NAMALWA (cell line): Measurements from ENCODE around the gene METTL27.
A peak's percentile ranks its signal among the peaks of the same experiment; 100 is the strongest.
"Not testable (repeated sequence)": the region's sequence is repeated elsewhere in the genome, so short reads cannot be mapped to it uniquely, and the experiment has no call there.

ENCODE experiments used
- DNase-seq: peaks from one replicate; pipeline ENCODE4 v3.0.0-alpha.2; 2015; ENCODE audit warnings: low spot score

METTL27 gene, protein sequence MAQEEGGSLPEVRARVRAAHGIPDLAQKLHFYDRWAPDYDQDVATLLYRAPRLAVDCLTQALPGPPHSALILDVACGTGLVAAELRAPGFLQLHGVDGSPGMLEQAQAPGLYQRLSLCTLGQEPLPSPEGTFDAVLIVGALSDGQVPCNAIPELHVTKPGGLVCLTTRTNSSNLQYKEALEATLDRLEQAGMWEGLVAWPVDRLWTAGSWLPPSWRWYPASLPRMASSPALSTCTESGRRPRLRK

DNA sequence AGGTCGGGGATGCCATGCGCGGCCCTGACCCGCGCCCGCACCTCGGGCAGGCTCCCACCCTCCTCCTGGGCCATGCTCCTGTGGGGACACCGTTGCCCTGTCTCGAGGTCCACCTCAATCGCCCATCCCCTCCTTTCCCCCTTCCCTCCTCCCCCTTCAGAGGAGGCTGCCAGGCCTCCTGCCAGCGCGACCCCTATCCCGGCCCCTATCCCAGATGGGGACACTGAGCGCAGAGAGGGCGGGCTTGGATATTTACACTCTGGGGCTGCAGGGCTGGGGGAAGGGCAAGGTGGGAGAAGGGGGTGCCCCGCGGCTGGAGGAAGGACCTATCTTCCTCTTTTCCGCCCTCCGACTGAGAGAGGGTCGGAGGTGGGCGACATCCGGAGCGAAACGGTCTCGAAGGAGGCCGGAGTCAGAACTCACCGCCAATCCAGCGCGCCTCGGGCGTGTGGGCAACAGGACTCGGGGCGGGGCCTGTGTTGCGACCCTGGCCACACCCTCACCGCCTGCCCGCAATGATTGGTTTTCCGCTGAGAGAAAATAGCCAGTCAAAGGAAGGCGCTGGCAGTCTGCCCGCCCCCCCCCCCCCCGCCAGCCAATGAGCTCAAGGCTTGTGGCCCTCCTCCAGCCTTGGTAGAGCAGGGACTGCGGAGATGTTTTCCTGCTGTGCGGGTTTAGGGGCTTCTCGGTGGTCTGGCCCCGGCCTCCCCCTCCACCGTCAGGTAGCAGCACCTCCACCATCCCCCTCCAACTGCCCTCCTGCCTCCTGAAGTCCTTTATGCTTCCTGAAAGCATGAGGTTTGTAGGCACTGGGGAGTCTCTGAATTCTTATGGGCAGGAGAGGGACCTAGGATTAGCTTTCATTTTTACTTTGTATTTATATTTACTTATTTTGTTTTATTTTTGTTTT lies at the start of gene METTL27:
Gene METTL27 (minus strand): TSS at position 450 of the 910 bp plus-strand sequence. CDS start 376 bp downstream, at position 74.
- DNase-seq: peak; percentile 97

DNA sequence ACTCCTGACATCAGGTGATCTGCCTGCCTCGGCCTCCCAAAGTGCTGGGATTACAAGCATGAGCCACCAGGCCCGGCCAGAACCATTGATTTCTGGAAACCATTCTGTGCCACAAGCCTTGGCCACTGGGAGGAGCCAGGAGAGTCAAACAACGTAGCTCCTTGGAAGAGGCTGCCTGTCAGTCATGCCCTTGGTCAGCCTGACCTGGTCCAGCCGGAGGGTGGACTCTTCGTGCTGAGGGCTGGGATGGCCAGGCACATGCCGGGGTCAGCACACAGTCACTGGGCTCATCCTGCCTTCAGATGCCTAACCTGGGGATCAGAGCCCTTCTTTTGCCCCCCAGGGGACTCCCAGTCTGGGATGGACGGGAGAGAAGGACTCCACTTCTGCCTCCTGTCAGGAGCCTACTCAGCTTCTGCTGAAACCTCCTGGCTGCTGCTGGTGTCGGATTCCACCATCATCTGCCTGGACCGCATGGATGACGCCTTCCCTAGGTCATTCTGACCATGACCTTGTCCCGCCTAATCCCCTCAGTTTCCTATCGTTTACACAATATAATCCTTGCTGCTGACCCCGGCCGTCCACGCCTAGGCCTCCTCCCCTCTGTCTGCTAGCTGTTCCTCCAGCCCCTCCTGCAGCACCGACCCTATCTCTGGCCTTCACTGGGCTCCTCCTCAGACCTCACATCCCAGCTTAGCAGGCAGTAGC lies 49.0 kb upstream of the METTL27 start:
- no peak for DNase-seq

DNA sequence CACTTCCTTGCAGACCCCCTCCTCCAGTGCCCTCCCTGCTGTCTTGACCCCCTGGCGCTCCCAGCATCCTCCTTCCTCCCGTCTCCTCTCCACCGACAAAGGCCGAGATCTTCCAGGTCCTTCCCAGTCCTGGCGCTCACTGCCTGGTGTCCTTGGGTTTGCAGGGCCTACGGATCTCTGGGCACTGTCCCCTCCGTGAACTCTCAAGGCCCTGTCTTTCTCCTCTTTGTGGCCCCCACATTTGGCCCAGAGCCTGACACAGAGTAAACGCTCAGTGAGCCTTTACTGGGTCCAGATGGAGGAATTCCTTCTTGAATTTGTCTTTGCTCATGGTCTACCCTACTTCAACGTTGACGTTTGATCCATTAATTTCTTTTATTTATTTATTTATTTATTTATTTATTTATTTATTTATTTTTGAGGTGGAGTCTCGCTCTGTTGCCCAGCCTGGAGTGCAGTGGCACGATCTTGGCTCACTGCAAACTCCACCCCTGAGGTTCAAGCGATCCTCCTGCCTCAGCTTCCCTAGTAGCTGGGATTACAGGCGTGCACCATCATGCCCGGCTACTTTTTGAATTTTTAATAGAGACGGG lies 48.3 kb upstream of the METTL27 start:
- no peak for DNase-seq

DNA sequence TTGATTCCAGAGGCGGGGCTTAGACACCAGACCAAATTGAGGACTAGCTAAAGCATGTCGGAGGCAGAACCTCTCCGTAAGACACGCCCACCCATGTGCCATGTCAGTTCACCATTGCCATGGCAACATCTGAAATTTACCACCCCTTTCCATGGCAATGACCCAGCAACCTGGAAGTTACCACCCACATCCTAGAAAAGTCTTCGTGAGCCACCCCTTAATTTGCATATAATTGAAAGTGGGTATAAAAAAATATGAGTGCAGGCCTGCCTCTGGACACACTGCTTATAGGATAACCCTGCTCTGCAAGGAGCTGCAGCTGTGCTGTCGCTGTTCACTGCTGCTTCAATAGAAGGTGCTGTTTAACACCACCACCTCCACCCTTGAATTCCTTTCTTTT lies 46.6 kb upstream of the METTL27 start:
- peak; percentile 27 for DNase-seq

DNA sequence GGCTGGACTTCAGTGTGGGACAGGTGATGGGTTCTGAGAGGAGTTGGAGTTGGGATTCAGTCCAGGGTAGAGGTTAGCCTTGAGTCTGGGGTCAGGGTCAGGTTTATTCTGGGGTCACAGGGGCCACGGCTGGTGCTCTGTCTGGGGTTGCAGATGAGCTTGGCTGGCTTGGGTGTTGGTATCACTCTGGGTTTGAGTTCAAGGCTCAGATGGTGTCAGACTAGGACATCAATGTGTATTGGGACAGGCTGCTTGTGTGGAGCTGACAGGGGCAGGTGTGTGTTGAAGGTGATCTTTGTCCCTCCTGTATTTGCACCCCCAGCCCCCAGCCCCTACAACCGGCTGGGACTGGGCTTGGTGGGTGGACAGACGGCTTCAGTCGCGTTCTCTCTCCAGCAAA lies 45.4 kb upstream of the METTL27 start:
- DNase-seq: no peak

DNA sequence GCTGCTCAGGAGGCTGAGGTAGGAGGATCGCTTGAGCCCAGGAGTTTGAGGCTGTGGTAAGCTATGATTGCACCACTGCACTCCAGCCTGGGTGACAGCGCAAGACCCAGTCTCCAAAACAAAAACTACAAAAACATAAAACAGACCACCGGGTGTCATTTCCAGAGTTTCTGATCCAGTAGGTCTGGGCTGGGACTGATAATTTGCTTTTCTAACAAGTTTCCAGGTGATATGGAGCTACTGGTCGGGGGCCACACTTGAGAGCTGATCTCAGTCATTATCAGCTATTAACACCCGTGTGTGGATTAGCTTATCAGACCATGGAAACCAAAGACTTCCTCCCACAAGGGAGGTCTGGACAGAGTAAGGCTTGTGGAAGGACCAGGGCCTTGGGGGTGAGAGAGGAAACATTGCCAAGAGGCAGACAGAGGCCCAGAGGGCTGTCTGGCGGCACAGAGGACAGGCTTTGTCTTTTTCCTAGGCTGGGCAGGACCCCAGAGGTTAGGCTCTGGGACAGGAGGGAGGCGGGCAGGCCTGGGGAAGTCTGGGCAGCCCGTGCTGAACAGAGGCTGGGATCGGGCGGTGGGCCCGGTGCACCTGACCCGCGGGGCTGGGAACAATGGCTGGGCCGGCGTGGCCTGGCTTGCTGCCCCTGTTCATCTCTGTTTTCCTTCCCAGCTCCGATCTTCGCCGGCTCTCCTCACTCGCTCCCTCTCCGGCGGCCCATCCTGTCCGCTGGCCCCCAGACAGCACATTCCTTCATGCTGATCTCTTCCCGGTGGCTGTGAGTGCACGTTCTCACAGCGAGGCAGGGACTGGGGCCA lies 43.9 kb upstream of the METTL27 start:
- no peak for DNase-seq

DNA sequence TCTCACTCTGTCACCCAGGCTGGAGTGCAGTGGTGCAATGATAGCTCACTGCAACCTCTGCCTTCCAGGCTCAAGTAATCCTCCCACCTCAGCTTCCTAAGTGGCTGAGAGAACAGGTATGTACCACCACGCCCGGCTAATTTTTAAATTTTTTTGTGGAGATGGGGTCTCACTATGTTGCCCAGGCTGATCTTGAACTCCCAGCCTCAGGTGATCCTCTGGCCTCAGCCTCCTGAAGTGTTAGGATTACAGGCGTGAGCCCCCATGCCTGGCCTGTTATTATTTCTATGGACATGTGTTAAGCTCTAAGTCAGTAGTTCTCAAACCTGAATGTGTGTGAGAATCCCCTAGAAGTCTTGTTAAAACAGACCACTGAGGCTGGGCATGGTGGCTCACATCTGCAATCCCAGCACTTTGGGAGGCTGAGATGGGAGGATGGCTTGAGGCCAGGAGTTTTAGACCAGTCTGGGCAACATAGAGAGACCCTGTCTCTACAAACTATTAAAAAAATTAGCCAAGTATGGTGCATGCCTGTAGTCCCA lies 43.2 kb upstream of the METTL27 start:
- no peak for DNase-seq

DNA sequence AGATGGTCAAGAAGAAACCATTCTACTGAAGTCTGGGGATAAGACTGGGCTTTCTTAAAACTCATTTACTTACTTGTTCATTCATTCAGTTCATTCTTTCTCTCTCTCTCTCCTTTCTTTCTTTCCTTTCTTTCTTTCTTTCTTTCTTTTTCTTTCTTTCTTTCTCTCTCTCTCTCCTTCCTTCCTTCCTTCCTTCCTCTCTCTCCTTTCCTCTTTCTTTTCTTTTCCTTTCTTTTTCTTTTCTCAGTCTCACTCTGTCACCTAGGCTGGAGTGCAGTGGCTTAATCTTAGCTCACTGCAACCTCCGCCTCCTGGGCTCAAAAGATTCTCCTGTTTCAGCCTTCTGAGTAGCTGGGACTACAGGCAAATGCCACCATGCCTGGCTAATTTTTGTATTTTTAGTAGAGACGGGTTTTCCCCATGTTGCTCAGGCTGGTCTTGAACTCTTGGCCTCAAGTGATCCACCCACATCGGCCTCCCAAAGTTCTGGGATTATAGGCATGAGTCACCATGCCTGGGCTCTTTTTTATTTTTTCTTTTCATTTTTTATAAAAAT lies 42.6 kb upstream of the METTL27 start:
- DNase-seq: not testable (repeated sequence)

DNA sequence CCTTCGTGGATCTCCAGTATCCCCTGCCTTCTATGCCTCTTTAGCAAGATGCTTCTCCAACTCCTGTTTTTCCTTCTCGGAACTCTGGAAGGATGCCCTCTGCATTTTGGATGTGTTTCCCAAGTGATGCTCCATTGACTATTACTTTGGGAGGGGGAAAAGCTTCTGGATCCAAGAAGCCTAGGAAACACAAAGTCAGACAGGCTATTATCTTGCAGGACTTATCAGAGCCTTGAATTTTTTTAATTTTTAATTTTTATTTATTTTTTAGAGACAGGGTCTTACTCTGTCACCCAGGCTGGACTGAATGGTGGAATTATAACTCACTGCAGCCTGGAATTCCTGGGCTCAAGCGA lies 39.7 kb upstream of the METTL27 start:
- no peak for DNase-seq

DNA sequence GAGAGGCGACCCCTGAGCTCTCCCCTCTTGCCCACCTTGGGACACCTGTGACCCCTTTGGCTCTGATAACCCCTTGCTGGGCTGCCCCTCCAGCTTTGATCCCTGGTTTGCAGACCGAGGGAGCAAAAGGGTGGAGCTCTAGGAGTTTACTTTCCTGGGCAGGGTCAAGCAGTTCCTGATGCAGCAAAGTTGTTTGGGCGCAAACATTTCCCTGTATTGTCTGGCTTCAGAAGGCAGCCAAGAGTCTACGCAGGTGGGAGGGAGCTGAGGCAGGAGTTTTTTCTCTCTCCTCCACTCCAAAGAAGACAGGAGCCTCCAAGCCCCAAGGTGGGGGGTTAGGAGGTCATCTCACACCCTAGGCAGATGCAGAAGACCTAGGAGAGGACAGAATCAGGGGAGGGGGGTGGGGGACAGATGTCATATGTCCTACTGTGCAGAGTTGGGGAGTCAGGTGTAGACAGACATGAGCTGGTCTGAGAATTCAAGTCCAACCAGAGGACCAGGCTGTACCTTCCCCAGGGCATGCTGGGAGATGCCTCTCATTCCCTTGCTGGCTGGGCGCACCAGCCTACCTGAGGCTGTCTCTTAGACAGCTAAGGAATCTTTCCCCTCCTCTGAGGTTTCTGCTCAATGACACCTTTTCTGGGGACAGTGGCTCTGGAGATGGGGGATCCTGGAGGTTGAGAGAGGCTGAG lies 39.2 kb upstream of the METTL27 start:
- DNase-seq: no peak

DNA sequence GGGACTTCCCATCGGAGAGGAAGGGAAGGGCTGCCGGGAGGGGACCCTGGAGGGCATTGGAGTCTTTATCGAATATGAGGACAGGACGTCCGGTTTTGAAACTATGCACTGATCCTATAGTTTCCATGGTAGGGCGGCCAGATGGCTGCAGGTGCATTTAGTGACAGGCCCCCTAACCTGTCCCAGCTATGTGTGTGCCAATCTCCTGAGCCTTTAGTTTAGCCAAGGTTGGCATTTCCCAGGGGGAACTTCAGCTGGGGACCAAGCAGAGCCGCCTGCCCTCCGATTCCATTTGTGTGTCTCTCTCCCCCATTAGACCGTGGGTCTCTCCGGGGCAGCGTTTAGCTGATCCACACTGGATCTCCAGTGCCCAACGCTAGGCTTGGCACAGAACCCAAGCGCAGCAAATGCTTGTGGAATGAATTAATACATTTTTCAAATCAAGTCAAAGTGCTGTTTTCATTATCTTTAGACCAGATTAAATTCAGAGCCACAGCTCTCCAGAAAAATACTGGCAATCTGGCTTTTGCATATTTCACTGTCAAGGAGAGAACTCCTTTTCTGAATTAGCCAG lies 38.5 kb upstream of the METTL27 start:
- no peak for DNase-seq

DNA sequence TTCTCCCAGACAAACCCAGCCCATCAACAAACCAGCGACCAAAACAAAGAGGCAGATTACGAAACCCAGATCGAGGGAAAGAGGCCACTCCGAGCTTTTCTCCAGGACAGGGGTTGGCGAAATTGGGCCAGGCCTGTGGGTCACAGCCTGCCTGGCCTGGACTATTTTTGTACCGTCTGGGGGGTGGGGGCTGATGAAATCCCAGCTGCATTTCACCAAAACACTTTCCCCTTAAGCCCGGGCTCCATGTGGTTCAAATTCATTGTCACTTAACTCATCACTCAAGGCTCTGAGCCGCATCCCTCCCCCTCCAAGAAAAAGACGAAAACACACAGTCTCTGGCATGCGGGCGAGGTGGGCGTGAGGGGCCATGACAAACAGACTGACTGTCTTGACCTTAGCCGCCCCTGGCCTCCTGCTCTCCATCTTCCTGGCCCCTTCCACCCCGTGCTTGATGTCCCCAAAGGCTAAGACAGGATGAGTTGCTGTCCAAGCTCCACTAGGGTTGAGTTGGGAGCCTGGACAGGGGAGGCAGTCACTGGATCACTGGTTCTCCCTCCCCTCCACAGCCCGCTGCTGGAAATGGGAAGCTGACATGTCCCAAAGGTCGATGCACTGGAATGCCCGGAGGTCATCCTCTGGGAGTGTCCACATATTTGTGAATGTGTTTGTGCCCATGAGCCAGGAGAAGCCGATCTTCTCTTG lies 37.8 kb upstream of the METTL27 start:
- DNase-seq: no peak

DNA sequence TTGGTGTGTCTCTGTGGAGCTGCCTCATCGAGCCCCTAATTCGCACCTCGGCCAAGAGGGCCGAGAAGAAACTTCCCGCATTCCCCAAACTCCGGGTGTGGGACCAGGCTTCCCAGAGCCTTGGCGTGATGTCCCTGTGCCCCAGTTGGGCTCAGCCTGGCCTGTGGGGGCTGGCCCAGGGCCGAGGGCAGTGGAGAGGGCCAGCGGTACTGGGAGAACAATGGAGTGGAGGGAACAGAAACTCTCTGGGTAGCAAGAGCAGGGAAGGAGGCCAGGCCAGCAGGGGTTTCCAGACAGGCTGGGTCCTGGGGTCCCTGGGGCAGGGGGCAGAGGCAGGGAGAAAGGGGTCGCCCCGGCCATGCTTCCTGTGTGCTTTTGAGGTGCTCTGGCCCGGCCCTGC lies 34.7 kb upstream of the METTL27 start:
- DNase-seq: no peak

DNA sequence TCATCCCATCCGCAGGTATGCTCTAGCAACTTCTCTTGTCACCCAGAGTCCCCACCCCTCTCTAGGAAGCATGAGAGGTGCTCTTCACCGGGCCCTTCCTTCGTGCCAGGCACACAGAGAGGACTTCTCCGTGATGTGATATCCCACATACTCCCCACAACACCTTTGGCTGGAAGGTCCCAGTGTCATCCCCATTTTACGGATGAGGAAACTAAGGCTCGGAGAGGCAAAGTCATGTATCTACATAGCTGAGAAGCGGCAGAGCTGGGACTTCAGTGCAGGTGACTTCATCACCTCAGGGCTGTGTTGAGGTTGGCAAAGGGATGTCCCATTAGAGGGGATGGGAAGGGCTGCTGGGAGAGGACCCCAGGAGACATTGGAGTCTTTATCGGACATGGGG lies 34.0 kb upstream of the METTL27 start:
- DNase-seq: no peak

DNA sequence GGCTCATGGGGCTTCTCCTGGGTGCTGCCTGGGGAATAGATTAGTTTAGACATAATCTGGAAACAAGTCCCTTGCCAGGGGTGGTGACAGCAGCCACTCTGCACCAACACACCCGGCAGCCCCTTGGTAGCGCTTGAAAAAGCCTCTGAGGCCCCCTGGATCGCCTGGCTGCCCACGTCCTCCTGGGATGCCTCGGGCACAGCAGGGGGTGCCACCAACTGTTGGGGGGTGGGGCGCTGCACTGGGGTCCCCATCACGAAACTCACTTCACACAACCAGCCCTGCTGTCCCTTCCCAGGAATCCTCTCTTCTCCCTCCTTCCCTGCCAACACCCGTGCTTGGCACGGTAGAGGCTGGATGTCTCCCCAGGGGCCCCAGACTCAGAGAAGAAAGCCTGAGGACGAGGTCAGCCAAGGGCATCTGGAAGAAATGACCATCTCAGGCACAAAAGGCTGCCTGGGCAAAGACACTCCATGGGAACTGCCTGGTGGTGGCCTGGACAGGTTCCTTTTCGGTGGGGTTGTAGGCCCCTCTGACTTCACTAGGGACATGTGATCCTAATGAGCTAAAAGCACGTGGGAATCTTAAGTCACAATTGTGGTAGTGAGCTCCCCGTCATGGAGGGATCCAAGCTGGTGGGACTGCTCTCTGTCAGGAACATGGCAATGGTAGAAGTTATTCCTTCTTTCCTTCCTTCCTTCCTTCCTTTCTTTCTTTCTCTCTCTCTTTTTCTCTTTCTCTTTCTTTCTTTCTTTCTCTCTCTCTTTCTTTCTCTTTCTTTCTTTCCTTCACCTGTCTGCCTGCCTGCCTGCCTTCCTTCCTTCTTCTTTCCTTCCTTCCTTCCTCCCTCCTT lies 30.0 kb upstream of the METTL27 start:
- DNase-seq: no peak

DNA sequence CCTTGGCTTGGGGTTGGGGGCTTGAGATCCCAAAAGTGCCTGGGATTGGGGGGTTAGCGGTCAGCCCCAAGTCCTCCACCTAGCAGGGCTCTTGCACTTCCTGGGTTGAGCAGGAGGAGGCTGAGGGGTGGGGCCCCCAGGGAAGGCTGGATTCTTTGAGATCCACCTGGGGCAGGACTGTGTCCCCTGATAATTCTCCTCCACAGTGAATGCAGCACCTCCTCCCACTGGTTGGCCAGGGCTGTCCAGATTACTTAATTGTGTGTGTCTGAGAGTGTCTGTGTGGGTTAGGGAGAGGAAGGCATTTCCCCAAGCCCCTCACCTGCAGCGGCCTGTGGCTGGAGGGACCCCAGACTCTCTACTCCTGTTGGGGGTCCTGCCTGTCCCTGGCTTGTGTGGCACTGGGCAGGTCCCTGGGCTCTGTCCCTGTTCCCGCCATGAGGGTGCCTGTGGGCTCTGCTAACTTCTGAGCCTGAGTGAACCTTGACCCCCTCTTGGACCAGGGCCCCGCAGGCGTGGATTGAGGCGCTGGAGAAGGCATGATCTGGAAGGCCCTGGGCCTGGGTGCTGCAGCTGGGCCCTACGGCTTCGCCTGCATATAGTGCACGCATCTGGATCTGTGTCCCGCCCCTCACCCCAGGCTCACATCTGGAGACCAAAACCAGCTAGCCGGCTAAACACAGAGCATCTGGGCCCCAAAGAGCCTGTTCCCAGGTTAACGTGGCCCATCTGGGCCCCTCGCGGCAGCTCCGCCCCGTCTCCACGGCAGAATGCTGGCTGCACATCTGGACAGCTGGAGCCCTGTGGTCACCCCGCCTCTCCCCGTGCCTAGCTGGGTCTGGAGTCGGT lies 29.1 kb upstream of the METTL27 start:
- DNase-seq: no peak

DNA sequence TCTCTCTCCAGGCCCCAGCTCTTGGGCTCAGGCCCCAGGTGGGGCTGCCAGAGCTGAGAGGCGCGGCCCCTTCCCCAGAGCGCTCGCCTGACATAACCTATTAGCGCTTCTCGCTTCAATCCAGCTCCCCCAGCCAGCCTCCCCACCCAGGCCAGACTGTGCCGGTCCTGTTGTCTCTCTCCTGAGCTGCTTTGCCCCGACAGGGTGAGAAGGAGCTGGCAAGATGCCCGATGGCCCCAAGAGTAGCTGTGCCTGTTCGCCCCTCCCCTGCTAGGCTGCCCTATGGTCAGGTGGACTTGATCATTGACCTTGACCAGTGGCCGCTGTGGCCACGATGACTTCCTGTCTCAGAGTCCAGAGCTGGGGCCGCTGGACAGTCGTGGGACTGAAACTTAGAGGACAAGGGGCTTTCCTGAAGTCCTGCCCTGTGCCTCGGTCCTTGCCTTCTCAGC lies 27.8 kb upstream of the METTL27 start:
- no peak for DNase-seq
